GM19397 (cell line): ENCODE measurements around the gene PEPD.

Experiments
- ATAC-seq: cut with Tn5 transposase; IDR thresholded peaks from one replicate; pipeline ENCODE4 v1.9.1; 2021; ENCODE audit warnings: mild to moderate bottlenecking, moderate library complexity; ENCODE audit not compliant: unreplicated experiment

PEPD gene

GRCh38 chr19:33399081-33399744 is 122.4 kb downstream of the PEPD start:
- ATAC-seq: no peak

- no peak for ATAC-seq
Observed at GRCh38 chr19:33398361-33399060, 123.1 kb downstream of the PEPD start.

GRCh38 chr19:33397536-33398360 is 123.8 kb downstream of the PEPD start:
- no peak for ATAC-seq

- ATAC-seq: no peak
Observed at GRCh38 chr19:33396701-33397535, 124.7 kb downstream of the PEPD start.

GRCh38 chr19:33395561-33396550 is 125.7 kb downstream of the PEPD start:
- no peak for ATAC-seq

GRCh38 chr19:33394723-33395560 is 126.6 kb downstream of the PEPD start:
- ATAC-seq: no peak

- no peak for ATAC-seq
Observed at GRCh38 chr19:33394006-33394722, 127.4 kb downstream of the PEPD start.

- no peak for ATAC-seq
Observed at GRCh38 chr19:33393286-33394005, 128.1 kb downstream of the PEPD start.

- ATAC-seq: no peak
Observed at GRCh38 chr19:33392341-33393285, 129.0 kb downstream of the PEPD start.

- ATAC-seq: no peak
Observed at GRCh38 chr19:33391631-33392249, 129.9 kb downstream of the PEPD start.

GRCh38 chr19:33390908-33391630 is 130.5 kb downstream of the PEPD start:
- no peak for ATAC-seq

GRCh38 chr19:33390101-33390907 is 131.3 kb downstream of the PEPD start:
- no peak for ATAC-seq

GRCh38 chr19:33389421-33390100 is 132.0 kb downstream of the PEPD start:
- ATAC-seq: no peak
